Measurements from ENCODE around the gene PHF13. TPM values are rescaled to one million over a fixed set of nuclear protein-coding genes. Genes with fewer than 3 reads are reported as not detected.

Gene PHF13
- 12.4 and 19.4 TPM in 2 replicates for total RNA-seq

GRCh38 chr1:6613361-6614018, at the start of gene PHF13:
Gene PHF13, plus strand, starts transcription at chr1:6613731. Its CDS starts 336 bp downstream, at chr1:6614067.

GRCh38 chr1:6579374-6580118, 34.0 kb upstream of the PHF13 start, which contains the start of gene ZBTB48:
Gene ZBTB48, plus strand, starts transcription at chr1:6579994. Its CDS starts 616 bp downstream, at chr1:6580610.

GRCh38 chr1:6602669-6603237, 10.8 kb upstream of the PHF13 start, which contains the start of gene KLHL21:
Gene KLHL21, minus strand, starts transcription at chr1:6602869. Its CDS starts 52 bp downstream, at chr1:6602817.

GRCh38 chr1:6624710-6625583, 11.4 kb downstream of the PHF13 start, which contains the start of gene THAP3:
Gene THAP3, plus strand, starts transcription at chr1:6624868. Its CDS starts 351 bp downstream, at chr1:6625219.

Other genes with a start within 250 kb of the PHF13 start
- gene ACOT7, start 220.0 kb upstream of the PHF13 start, total RNA-seq = 36.4 and 66.1 TPM in 2 replicates
- gene HES2, start 193.8 kb upstream of the PHF13 start, total RNA-seq = 0.08 and 5.0 TPM in 2 replicates
- gene ESPN, start 189.0 kb upstream of the PHF13 start, total RNA-seq = 0.13 TPM in 1 of 2 replicates, not detected in the other
- 0.26 and 7.8 TPM in 2 replicates for gene TNFRSF25, start 147.6 kb upstream of the PHF13 start, total RNA-seq
- gene PLEKHG5, start 122.1 kb upstream of the PHF13 start, total RNA-seq = 5.3 and 15.7 TPM in 2 replicates
- 13.2 and 18.0 TPM in 2 replicates for gene NOL9, start 59.2 kb upstream of the PHF13 start, total RNA-seq
- not detected in 2 replicates for gene TAS1R1, start 58.4 kb upstream of the PHF13 start, total RNA-seq
- 9.6 and 16.4 TPM in 2 replicates for gene ZBTB48, start 33.7 kb upstream of the PHF13 start, total RNA-seq
- 32.7 and 35.9 TPM in 2 replicates for gene KLHL21, start 10.9 kb upstream of the PHF13 start, total RNA-seq
- 22.4 and 36.2 TPM in 2 replicates for gene THAP3, start 11.1 kb downstream of the PHF13 start, total RNA-seq
- 20.4 and 25.7 TPM in 2 replicates for gene DNAJC11, start 88.1 kb downstream of the PHF13 start, total RNA-seq
- 71.0 and 138 TPM in 2 replicates for gene CAMTA1, start 171.7 kb downstream of the PHF13 start, total RNA-seq